Activated CD8-positive, alpha-beta memory T cell treated with anti-CD3 and anti-CD28 coated beads, Interleukin-2, amount 50 U/mL, for 24 hours (primary cell): ENCODE measurements around the gene CENPX.
"Not testable (repeated sequence)": the region's sequence is repeated elsewhere in the genome, so short reads cannot be mapped to it uniquely, and the experiment has no call there.

Source experiments
- DNase-seq: peaks from one replicate; pipeline ENCODE4 v3.0.0-alpha.2; 2020; ENCODE audit errors: extremely low read depth

Gene CENPX

GRCh38 chr17:81998691-81999438 lies 23.8 kb downstream of the CENPX start:
- DNase-seq: no peak

DNA sequence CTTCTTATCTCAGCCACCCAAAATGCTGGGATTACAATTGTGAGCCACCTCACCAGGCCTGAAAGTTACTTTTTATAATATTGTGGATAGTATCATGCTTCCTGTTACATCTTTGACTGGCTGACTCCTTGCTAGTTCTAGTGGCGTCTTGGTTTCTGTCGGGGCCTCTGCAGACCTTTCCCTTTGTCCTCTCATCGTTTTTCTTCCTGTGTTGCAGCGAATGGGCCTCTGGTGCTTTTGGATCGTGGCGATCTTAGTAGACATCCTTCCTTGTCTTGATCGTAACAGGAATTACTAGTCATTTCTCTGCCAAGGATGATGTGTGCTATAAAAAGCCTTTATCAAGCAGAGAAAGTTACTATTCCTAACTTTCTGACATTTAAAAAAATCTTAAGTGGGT lies 24.5 kb downstream of the CENPX start:
- DNase-seq: no peak

DNA sequence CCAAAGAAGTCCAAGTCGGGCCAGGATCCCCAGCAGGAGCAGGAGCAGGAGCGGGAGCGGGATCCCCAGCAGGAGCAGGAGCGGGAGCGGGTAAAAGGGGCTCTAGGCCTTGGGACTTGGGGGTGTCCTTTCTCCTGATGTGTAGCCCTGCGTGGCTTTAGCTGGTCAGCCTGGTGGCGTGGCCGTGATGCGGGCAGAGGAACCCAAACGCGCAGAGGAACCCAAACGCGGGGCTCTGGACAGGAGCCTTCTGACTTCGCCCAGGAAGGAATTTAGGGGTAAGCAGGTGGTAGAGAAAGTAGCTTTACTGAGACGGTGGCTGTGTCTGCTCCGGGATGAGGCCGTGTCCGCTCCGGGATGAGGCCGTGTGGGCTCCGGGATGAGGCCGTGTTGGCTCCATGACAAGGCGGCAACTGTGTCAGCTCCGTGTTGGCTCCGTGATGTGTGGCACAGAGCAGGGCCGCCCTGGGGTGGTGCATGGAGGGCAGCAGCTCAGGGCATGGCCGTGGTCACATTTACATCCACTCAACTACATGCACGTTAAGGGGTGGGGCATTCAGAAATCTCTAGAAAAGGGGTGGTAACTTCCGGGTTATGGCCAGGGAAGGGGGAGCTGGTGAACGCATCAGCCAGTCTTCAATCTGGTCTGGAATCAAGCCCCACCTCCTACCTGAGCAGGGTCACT lies 25.8 kb downstream of the CENPX start:
- no peak for DNase-seq

GRCh38 chr17:81996232-81996756 lies 26.4 kb downstream of the CENPX start:
- no peak for DNase-seq

- DNase-seq: no peak
Measured at GRCh38 chr17:81995463-81996231, 27.0 kb downstream of the CENPX start.

DNA sequence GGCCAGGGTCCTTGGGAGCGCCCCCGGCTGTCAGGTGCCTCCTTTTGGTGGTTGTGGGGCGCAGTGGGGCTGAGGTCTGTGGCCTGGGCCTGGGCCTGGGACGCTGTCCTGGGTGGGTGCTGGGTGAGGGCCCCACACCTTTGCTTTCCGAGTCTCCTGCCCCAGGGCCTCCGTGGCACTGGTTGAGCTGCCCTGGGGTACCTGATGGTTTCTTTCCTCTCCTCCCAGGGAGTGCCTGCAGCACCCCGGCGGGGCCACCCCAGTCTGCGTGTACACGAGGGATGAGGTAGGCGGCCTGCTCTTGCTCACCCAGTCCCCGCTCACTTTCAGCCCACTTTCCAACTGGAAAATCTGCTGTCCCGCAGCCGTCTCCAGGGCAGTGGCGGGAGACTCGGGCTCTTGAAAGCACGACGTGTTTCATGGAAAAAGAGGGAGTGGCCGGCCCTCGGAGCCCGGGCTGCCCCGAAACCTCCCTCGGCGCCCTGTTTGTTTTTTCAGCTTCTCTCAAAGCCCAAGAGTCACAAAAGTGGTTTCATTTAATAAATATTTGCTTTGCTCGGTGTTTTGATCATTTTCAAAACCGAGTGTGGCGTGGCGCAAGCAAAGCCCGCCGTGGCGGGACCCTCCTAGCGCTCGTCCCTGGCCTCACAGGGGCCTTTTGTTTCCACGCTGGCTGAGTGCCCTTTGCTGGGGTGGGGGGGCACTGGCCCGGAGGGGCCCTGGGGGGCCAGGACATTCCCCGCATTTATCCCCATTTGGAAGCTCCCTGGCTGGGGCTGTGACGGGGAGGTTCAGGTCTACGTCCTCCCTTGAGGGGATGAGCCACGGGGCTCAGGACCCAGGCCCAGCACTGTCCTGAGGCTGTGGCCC lies 27.9 kb downstream of the CENPX start:
- DNase-seq: no peak

DNA sequence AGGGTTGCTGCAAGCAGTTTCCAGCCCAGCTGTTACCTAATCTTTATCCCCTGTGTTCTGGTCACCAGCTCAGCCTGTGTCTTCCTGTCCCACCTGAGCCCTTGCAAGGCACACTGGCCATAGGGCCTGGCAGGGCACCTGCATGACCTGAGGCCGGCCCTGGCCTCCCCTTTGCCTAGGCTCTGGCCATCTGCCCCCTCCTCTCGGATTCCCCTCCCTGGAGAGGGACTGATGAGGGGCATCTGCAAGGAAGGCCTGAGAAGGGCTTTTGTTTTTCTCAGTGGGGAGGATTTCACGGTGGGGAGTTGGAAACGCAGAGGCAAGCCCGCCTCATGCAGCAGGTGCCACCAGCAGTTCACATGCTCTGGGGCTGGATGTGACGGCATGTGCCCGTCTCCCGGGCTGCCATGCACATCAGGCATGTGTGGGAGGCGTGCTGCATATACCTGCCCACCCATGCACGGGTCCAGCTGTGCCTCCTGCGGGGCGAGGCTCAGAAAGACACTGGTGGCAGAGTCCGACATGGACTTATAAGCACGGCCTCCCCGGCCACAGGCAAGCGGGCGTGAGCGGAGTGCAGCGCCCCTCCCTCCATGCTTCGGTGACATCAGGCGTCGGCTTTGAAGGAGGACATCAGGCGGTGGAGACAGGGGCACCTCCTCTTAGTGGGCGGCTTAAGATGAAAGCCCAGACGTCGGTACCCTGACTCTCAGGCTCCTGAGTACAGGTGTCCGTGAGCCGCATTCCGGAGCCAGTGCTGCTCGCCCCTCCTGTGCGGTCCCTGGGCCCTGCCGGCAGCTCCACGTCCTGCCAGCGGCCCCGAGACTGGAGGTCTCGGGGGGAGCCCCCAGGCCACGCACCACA lies 28.7 kb downstream of the CENPX start:
- no peak for DNase-seq

- DNase-seq: no peak
Measured at GRCh38 chr17:81992306-81993102, 30.2 kb downstream of the CENPX start.

DNA sequence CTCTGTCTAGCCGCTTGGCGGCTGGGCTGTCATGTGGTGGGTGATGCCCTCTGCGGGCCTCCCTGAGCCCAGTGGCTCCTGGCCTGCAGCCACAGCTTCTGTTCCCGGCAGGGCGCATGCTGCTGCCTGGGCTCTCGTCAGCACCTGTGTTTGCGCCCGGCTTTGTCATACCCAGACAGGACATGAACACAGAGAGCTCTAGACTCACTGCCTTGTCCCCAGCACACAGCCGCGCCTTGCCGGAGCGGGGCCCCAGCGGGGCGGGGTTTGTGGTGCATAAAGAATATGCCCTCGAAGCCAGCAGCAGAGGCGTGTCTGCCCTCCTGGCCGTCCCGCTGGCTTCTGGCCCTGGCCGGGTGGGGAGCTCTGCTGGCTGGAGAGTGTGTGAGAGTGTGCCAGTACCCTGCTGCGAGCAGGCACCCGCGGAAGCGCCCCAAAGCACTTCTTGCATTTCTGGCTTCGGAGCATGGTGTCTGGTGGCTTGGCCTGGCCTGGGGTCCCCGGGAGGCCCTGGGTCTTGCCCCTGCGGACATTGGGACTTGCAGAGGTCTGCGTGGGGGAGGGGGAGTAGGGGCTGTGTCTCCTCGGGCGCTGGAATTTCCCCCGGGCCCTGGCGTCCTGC lies 30.9 kb downstream of the CENPX start:
- no peak for DNase-seq

DNA sequence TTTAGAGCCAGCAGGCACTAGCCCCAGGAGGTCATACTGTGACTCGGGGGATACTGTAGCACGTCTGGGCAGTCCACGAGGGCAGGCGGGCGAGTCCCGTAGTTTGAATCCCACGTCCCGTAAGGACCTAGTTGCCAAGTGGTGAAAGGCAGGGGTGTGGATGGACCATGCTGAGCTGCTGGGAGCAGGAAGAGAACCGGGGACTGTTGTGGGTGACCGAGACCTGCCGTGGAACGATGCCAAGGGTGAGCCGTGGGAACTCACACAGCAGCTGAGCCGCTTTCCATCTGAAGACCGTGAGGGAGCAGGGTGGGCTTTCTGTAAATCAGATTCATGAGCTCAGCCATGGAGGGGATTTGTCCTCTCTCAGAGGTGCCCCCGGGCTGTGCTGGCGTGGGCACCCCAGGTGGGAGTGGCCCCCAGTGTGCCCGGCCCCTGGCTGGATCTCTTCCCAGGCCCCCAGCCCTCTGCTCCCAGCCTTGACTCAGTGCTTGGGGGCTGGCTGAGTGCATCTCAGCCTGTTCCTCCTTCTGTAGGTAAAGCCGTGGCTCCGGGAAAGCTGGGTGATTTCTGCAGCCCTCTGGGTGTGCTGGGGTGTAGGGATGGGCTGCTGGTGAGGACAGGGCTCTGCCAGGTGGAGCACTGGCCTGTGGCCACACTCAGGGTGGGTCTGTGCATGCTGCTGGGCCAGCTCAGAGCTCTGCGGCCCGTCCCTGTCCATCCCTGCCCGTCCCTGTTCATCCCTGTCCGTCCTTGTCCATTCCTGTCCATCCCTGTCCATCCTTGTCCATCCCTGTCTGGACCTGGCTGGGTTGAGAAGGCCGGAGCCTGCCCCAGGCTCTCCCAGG lies 31.6 kb downstream of the CENPX start:
- no peak for DNase-seq

GRCh38 chr17:81987161-81987770 lies 35.4 kb downstream of the CENPX start:
- DNase-seq: no peak

DNA sequence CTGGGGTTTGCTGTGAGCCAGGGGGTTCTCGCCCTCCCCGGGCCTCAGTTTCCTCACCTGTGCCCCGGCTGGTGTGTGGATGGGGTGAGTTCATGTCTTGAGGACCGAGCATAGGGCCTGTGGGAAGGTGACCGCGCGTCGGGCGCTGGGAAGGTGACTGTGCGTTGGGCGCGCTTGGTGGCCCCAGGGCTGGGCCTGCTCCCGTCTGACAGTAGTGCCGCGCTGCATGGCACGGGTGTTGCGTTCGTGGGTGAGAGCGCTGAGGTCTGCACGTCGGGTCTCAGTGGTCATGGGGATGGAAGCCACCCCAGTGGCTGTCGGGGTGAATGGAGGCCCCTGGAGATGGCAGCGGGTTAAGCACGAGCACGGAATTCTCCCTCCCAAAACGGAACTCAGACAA lies 36.1 kb downstream of the CENPX start:
- DNase-seq: no peak

DNA sequence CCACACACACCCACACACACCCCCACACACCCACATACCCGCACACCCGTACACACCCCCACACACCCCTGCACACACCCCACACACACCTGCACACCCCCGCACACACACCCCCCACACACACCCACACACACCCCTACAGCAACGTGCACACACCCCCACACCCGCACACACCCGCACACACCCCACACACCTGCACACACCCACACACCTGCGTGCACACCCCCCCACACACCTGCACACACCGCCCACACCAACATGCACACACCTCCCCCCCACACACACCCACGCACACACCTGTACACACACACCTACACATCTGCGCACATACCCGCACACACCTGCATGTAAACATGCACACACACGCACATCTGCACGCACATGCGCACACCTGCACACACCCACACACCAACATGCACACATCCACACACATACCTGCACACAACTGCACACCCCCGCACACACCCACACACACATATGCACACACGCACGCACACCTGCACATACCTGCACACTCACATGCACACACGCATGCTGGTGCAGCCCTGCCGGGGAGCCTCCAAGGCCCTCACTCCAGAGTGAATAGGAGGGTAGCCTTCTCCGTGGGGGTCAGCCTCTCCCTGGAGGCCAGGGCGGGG lies 37.8 kb downstream of the CENPX start:
- no peak for DNase-seq

DNA sequence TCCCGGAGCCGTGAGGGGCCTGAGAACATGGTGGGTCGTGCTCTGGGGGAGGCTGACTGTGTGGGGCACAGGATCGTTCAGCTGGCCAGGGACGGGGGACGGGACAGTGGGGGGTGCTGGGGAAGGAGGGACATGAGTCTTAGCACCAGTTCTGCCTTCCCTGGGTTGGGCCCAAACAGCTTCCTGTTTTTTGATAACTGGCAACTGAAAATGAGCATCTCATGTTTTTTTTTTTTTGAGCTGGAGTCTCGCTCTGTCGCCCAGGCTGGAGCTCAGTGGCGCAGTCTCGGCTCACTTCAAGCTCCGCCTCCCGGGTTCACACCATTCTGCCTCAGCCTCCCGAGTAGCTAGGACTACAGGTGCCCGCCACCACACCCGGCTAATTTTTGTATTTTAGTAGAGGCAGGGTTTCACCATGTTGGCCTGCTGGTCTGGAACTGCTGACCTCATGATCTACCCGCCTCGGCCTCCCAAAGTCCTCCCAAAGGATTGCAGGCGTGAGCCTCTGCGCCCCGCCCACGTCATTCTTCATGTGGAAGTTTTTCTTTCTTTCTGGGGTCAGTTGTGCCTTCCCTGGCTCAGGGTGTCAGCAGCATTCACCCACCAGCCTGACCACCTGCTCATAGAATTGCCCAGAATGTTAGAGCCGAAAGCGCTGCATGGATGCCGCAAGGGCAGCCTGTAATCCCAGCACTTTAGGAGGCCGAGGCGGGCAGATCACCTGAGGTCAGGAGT lies 38.9 kb downstream of the CENPX start:
- no peak for DNase-seq

DNA sequence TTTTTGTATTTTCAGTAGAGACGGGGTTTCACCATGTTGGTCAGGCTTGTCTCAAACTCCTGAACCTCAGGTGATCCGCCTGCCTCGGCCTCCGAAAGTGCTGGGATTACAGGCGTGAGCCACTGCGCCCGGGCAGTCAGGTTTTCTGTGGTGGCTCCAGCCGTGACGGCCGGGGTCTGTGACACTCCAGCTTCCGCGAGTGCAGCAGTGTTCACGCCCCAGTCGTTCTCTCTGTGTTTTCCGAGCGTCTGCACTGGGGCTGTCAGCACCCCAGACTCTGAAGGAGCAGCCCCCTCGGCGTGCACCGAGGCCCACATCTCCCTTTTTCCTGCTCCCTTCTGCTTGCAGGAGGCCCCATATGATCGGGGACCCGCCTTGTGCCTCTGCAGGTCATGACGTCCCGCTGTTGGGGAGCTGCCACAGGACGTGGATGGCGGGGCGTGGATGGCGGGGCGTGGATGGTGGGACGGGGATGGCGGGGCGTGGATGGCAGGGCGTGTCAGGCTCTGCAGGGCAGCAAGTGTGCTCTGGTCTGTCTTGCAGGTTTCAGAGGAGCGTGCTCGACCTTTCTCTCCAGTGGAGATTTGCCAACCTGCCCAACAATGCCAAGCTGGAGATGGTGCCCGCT lies 39.6 kb downstream of the CENPX start:
- no peak for DNase-seq

GRCh38 chr17:81981511-81981910 lies 41.2 kb downstream of the CENPX start:
- not testable (repeated sequence) for DNase-seq
